GM18511 (cell line): ENCODE results near the gene OR10AD1.
A peak's percentile ranks its signal among the peaks of the same experiment; 100 is the strongest.
"Not testable (repeated sequence)": the region's sequence is repeated elsewhere in the genome, so short reads cannot be mapped to it uniquely, and the experiment has no call there.

Experiments used
- ATAC-seq: cut with Tn5 transposase; IDR thresholded peaks from one replicate; pipeline ENCODE4 v1.9.1; 2021; ENCODE audit warnings: mild to moderate bottlenecking, moderate library complexity; ENCODE audit not compliant: unreplicated experiment

Gene OR10AD1

DNA sequence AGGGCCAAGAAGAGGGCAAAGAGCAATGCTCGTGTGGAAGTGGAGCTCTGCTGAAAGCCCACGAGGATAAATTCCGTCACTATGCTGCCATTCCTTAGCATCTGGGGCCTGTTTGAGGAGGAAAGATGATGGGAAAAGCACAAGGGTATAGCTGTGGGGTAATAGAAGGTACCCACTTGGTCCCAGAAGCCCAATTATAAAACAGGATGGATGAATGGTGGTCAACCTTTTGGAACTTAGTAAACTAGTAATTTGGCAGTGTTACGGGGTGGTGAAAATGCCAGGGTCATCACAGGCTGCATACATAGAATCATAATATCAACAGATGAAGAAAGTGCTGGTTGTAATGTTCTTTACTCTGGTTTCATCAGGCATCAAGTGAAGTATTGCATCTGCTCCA lies at the start of gene OR10AD1:
TSS of gene OR10AD1 (minus strand) at position 101 of the 400 bp plus-strand sequence. CDS start at position 101, 0 bp downstream.
- no peak for ATAC-seq

- ATAC-seq = no peak
Measured at GRCh38 chr12:48247181-48247966, 44.3 kb upstream of the OR10AD1 start.

- ATAC-seq = no peak
Measured at GRCh38 chr12:48237162-48237561, 34.1 kb upstream of the OR10AD1 start.

DNA sequence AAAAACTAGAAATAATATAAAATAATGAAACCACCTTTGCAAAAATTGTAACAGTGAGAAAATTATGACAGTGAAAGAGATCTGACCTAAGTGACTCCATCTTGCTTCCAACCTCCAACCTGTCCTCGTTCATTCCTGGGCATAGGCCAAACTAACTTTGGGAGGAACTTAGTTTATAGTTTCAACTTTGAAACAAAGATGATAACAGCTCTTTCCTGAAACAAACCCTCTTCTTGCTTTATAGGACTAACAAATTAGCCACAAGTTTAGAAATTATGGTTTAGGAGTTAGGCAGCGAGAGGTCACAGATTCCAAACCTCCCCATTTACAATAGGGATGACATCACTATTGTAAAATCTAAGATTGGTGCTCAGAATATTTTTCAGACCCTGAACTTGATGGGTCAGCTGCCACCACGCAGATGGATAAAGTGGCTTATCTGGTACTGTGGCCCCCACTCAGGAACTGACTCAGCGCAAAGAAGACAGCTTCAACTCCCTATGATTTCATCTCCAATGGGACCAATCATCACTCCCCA lies 32.8 kb upstream of the OR10AD1 start:
- ATAC-seq = no peak

DNA sequence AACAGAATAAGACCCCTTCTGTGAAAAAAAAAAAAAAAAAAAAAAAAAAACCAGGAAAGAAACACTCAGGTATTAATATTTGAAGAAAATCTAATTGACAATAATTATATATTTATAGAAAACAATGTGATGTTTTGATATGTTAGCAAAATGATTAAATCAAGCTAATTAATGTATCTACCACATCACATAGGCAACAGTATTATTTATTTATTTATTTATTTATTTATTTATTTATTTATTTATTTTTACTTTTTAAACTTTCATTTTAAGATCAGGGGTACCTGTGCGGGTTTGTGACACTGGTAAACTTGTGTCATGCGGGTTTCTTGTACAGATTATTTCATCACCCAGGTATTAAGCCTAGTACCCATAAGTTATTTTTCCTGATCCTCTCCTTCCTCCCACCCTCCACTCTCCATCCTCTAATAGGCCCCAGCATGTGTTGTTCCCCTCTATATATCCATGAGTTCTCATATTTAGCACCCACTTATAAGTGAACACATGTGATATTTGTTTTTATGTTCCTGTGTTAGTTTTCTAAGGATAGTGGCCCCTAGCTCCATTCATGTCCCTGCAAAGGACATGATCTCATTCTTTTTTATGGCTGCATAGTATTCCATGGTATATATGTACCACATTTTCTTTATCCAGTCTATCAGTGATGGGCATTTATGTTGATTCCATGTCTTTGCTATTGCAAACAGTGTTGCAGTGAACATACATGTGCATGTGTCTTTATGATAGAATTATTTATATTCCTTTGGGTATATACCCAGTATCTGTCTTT lies 28.3 kb upstream of the OR10AD1 start:
- not testable (repeated sequence) for ATAC-seq

- not testable (repeated sequence) for ATAC-seq
Measured at GRCh38 chr12:48224533-48224932, 21.4 kb upstream of the OR10AD1 start.

DNA sequence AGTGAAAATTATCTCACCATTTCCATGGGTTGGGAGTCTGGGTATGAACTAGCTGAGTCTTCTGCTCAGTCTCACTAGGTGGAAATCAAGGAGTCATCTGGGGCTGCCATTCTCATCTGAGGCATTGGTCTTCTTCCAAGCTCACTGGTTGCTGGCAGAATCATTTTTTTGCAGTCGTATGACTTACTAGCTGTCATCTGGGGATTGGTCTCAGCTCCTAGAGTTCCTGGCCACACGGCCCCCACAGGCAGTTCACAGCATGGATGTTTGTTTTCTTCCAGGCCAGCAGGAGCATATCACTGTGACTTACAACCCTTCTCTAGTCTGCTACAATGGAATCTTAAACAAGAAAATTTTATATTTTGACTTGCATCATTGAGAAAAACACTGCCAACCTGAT lies 18.6 kb upstream of the OR10AD1 start:
- no peak for ATAC-seq

- ATAC-seq = no peak
Measured at GRCh38 chr12:48220701-48221100, 17.6 kb upstream of the OR10AD1 start.

DNA sequence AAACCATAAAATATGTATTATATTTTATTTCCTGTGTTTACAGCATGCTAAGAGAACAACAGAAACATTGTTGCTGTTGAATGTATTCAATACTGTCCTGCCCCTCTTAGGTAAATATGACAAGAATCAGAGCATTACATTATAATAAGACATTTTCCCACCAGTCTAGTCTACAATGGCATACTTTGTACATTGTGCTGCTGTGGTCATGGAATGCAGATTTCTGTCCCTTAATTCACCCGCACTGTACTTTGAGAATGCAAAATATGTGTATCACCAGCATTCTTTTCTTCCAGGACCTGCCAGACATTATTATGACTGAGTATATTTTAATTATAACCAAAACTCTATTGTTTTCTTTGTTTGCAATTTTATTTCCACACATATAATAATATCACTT lies 16.5 kb upstream of the OR10AD1 start:
- ATAC-seq = no peak

DNA sequence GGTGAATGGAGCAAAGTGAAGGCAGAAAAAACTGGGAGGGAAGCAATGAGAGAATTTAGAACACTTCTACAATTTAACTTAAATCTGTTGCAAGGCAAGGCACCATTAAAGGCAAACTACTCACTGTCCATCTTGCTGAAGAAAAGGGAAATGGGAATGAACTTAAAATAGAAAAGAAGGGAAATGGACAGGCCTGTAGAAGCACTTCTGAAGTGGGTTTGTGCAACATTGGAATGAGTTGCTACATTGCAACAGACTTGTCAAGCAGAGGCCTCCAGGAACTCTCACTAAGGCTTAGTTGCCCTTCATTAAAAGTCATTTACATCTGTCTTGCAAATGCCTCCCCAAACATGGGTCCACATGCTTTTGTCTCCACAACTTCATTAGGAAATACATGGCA lies 13.7 kb upstream of the OR10AD1 start:
- ATAC-seq = no peak

DNA sequence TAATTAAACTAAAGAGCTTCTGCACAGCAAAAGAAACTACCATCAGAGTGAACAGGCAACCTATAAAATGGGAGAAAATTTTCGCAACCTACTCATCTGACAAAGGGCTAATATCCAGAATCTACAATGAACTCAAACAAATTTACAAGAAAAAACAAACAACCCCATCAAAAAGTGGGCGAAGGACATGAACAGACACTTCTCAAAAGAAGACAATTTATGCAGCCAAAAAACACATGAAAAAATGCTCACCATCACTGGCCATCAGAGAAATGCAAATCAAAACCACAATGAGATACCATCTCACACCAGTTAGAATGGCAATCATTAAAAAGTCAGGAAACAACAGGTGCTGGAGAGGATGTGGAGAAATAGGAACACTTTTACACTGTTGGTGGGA lies 6.4 kb upstream of the OR10AD1 start:
- not testable (repeated sequence) for ATAC-seq

DNA sequence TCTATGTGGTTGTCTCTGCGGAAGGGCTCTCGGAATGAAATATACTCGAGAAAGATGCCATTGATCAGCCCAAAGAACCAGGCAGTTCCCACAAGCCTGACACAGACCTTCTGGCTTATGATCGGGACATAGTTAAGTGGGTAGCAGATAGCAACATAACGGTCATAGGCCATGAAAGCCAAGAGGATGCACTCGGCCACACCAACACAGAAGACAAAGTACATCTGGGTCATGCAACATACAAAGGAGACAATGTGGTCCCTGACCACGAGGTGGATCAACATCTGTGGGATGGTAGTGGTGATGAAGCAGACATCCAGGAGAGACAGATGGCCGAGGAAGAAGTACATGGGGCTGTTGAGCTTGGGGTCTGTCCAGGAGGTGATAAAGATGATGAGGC lies 326 bp downstream of the OR10AD1 start:
- no peak for ATAC-seq

DNA sequence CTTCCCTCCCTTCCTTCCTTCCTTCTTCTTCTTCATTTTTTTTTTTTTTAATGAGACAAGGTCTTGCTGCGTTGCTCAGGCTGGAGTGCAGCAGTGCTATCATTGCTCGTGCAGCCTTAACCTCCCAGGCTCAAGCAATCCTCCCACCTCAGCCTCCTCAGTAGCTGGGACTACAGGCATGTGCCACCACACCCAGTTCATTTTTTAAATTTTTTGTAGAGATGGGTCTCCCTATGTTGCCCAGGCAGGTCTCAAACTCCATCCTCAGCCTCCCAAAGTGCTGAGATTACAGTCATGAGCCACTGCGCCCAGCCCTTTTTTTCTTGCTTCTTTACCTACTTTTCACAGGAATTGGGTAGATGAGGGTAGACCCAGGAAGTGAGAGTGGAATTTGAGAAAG lies 1.6 kb downstream of the OR10AD1 start:
- ATAC-seq = no peak

DNA sequence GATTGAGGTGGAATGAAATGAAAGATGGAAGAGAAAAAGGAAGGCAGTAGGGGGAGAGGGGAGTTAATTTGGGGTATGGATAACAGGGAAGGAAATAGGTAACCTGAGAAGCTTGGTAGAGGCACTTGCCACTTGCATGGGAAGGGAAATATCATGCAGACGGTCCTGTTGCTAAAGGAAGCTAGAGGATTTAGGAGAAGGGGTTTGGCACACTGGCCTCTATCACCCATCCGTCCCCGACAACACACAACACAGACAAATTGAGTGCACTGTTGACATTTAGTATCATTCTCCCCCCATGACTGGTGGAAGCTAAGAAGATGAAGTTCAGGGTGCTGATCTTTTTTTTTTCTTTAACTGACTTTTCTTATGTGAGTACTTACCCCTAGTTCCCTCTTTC lies 2.0 kb downstream of the OR10AD1 start:
- ATAC-seq = no peak

- no peak for ATAC-seq
Measured at GRCh38 chr12:48199774-48200221, 3.3 kb downstream of the OR10AD1 start.

GRCh38 chr12:48198985-48199384 lies 4.1 kb downstream of the OR10AD1 start:
- no peak for ATAC-seq

DNA sequence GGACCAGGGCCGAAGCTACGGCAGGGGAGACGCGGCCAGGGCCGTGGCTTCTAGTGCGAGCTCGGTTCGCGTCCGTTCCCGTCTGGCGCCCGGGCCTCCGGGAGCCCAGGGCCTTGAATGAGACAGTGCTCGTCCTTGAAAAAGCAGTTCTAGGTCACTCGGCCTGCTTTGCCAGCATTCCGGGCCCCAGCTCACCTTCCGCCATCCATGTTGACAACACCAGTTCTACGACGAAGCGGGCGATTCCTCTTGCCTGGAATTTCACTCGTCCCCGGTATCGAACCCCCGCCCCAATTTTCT lies 4.5 kb downstream of the OR10AD1 start:
- ATAC-seq = peak; percentile 19

- ATAC-seq = peak; percentile 100
Measured at GRCh38 chr12:48197971-48198671, 5.0 kb downstream of the OR10AD1 start.

GRCh38 chr12:48197549-48197970 lies 5.5 kb downstream of the OR10AD1 start:
- peak; percentile 31 for ATAC-seq

DNA sequence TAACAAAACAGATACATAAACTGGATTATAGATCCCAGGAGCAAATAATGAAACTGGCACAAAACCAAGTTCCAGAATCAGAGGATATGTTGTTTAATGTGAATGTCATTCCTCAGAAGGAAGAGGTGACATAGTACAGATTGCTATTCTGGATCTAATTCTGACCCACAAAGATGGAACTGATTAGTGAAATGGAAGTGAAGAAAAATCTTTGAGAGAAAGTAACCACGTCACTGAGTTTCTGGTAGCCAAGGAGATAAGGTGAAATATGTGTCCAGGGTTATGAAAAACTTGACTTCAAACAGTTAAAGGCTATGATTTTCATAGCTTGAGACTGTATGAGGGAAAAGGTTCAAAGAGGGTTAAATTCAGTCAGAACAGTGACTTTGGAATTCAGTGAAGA lies 8.3 kb downstream of the OR10AD1 start:
- ATAC-seq = no peak

- no peak for ATAC-seq
Measured at GRCh38 chr12:48193623-48194022, 9.5 kb downstream of the OR10AD1 start.
